ENCODE results near the gene EPB41L2.

DNA sequence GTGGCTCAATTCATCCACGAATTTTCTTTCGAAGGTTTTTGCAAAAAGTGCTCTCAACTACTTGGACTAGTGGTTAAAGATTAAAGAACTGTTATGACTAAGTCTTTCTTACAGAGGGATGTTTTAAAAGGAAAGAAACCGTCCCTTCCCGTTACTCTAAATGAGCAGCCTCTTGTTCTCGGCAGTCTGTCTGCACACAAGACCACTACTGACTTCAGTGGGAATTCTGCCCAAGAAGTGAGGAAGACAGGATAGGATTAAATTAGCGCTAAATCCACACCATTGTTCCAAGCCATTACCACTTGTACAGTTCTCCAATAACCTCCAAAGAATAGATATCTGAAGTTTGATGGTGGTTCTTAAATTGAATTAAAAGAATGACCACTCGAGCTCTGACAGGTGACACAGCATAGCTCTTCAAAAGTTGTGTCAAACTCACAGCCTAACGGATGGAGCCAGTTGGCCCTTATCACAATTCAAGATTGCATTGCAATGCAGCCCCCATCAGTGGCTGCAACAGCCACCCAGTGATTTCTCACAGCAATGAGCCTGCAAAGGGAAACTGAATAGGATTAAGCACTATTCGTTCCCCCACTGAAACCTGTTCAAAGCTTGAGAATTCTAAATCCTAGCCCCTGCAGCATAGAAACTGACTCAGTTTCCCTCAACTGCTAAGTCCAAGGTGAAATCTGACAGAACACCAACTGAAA, 1.8 kb downstream of the EPB41L2 start:
- TF ChIP-seq, protein P1, sequence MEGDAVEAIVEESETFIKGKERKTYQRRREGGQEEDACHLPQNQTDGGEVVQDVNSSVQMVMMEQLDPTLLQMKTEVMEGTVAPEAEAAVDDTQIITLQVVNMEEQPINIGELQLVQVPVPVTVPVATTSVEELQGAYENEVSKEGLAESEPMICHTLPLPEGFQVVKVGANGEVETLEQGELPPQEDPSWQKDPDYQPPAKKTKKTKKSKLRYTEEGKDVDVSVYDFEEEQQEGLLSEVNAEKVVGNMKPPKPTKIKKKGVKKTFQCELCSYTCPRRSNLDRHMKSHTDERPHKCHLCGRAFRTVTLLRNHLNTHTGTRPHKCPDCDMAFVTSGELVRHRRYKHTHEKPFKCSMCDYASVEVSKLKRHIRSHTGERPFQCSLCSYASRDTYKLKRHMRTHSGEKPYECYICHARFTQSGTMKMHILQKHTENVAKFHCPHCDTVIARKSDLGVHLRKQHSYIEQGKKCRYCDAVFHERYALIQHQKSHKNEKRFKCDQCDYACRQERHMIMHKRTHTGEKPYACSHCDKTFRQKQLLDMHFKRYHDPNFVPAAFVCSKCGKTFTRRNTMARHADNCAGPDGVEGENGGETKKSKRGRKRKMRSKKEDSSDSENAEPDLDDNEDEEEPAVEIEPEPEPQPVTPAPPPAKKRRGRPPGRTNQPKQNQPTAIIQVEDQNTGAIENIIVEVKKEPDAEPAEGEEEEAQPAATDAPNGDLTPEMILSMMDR (IDR thresholded peaks at IDR 0.05; ENCODE audit: insufficient read depth, low read depth, low read length): no peak
- no peak for TF ChIP-seq EZH2 (IDR thresholded peaks at IDR 0.05; ENCODE audit: insufficient read depth, low read length)
